ENCODE measurements around the gene CASKIN1.

DNA sequence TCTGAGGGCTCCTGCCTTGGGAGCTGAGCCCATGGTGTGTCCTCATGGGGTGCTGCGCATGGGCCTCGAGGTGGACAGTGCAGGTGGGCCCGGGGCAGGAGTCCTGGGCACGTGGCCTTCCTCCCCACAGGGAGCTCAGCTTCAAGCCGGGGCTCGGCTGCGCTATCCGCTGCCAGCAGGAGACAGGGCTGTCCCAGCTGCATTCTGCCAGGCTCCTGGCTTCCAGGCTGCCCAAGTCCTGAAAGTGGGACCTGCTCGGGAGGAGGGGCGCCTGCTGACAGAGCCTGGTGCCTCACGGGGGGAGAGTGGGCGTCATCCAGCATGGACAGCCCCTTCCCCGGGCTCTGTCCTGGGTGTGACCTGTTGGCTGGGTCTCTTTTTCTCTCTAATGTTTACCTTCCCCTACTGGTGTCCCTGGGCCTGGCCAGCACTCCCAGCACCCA lies 33.7 kb downstream of the CASKIN1 start:
- TF ChIP-seq, protein P1, sequence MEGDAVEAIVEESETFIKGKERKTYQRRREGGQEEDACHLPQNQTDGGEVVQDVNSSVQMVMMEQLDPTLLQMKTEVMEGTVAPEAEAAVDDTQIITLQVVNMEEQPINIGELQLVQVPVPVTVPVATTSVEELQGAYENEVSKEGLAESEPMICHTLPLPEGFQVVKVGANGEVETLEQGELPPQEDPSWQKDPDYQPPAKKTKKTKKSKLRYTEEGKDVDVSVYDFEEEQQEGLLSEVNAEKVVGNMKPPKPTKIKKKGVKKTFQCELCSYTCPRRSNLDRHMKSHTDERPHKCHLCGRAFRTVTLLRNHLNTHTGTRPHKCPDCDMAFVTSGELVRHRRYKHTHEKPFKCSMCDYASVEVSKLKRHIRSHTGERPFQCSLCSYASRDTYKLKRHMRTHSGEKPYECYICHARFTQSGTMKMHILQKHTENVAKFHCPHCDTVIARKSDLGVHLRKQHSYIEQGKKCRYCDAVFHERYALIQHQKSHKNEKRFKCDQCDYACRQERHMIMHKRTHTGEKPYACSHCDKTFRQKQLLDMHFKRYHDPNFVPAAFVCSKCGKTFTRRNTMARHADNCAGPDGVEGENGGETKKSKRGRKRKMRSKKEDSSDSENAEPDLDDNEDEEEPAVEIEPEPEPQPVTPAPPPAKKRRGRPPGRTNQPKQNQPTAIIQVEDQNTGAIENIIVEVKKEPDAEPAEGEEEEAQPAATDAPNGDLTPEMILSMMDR (IDR thresholded peaks at IDR 0.05; ENCODE audit: low read depth, low read length), result no peak
- TF ChIP-seq EZH2phosphoT487 (IDR thresholded peaks at IDR 0.05; ENCODE audit: low read depth), result no peak

Measured in OCI-LY3 (cell line).